Pancreas (tissue), 10 donors: ENCODE data around the gene WLS. TPM values are rescaled to one million over a fixed set of nuclear protein-coding genes. Genes with fewer than 3 reads are reported as not detected.

Source experiments
- ATAC-seq, 4 donors: fragments of 200-7000 bp; cut with Tn5 transposase; one replicate each; pipeline versions ENCODE4 v1.8.0 to v1.9.1; 2020; ENCODE audit warnings: mild to moderate bottlenecking in 4 of 4, moderate library complexity in 4 of 4
- DNase-seq, 6 donors: peaks; one replicate each; pipeline ENCODE4 v3.0.0-alpha.2; 2020
- FAIRE-seq: peaks from 2 replicates; lab custom pipeline; 2012; peaks lifted over from hg19 to GRCh38; lab: Jason Lieb, UNC
- H3K27ac ChIP-seq, 4 donors: fragments of 200-600 bp; sonication (generic); 1 replicate in 3 of 4; 2 replicates in 1 of 4; pipeline versions ENCODE4 v1.5.0 to v1.8.0; 2020
- H3K27me3 ChIP-seq, 4 donors: fragments of 200-600 bp; one replicate each; pipeline ENCODE4 v1.8.0; 2021
- H3K36me3 ChIP-seq, 3 donors: fragments of 200-600 bp; sonication (generic) in 1 of 3; one replicate each; pipeline versions ENCODE4 v1.5.0 to v1.8.0; 2020 to 2021
- H3K4me1 ChIP-seq, 3 donors: fragments of 200-600 bp; one replicate each; pipeline ENCODE4 v1.8.0; 2021
- H3K4me3 ChIP-seq, 4 donors: fragments of 200-600 bp; sonication (generic) in 2 of 4; one replicate each; pipeline versions ENCODE4 v1.5.0 to v1.8.0; 2020 to 2021
- H3K9me3 ChIP-seq, 4 donors: fragments of 200-600 bp; one replicate each; pipeline ENCODE4 v1.8.0; 2021
- WGBS, 2 donors: extraction: QIAGEN DNeasy Blood & Tissue Kit; methylation state at CpG; one replicate each; pipeline ENCODE4 v1.1.7; 2013; 5-methylcytosine and 5-hydroxymethylcytosine counted together
- intact Hi-C, 3 donors: fragments of 100-400 bp; cut with DNase I; formaldehyde crosslinking; loops; one replicate each; pipeline versions ENCODE4 v1.11.1 to v1.14.2; 2022
- polyA plus RNA-seq, 2 donors: library from polyadenylated mRNA; stranded (reverse); fragments of 200-250 nt; gene quantifications; one replicate each; pipeline ENCODE4 v1.2.3, GENCODE V29; 2013
- total RNA-seq, 6 donors: library from RNA; stranded (reverse); fragmentation: NEBNext Ultra II Directional in 4 of 6; extraction: Animal tissue kit (Norgen Biotek cat#: 25700) in 4 of 6; gene quantifications; one replicate each; pipeline versions ENCODE4 v1.2.1 to v1.2.4, GENCODE V29; 2021 to 2023
- TF ChIP-seq, protein P1 (sequence below), 4 donors: fragments of 200-600 bp; sonication (generic) in 3 of 4; IDR thresholded peaks; one replicate each; pipeline versions ENCODE4 v1.5.0 to v1.8.0; 2021; ENCODE audit warnings: antibody characterized with exemption in 4 of 4
- donor health status: healthy with polysubstance abuse.
- donor health status: DM: no; HTN: no; CAD: no; lungs with moderate emphysema.
- donor health status: DM: no; HTN: no; CAD: no.
- donor health status: control.
- donor health status: control.
- donor health status: Bipolar disorder and iron deficiency.
- donor health status: DM: yes; HTN: yes; CAD: no.
- donor health status: DM: no; HTN: no; CAD: no.
- donor health status: DM: no; HTN: no; CAD: no.
- donor health status: DM: yes; HTN: yes; CAD: no.

The WLS gene
- total and polyA plus RNA-seq, 8 donors = 32.5 to 121 (median 68.8) TPM

DNA sequence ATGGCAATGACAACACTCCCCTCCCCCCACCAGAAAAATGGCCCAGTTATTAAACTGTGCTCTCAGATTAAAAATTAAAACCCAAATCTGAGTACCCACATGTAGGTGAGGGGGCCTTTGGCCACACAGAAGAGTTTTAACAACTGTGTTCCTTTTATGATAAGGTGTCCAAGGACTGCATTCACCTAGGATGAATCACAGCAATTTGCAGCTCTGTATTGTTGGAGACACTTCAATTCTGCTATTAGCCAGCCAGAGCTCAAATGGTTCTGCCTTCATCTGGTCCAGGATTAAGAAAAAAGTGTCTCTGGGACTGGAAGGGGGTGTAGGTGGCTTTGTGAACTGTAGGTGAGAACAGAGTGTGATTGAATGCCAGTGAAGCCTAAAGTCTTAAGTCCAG lies 138.6 kb downstream of the WLS start:
- DNase-seq (no peak), ATAC-seq (no peak), FAIRE-seq (no peak)
- H3K9me3 ChIP-seq = no peaks in the 10 kb centered on the region
- no peaks in the 10 kb centered on the region for H3K27me3 ChIP-seq
- H3K27ac ChIP-seq = no peak overlapping the region
- H3K4me3 ChIP-seq = no peak overlapping the region
- no peaks in the 10 kb centered on the region for H3K4me1 ChIP-seq
- no peaks in the 10 kb centered on the region for H3K36me3 ChIP-seq
- intact Hi-C loops = no loop called here
- TF ChIP-seq, protein P1, sequence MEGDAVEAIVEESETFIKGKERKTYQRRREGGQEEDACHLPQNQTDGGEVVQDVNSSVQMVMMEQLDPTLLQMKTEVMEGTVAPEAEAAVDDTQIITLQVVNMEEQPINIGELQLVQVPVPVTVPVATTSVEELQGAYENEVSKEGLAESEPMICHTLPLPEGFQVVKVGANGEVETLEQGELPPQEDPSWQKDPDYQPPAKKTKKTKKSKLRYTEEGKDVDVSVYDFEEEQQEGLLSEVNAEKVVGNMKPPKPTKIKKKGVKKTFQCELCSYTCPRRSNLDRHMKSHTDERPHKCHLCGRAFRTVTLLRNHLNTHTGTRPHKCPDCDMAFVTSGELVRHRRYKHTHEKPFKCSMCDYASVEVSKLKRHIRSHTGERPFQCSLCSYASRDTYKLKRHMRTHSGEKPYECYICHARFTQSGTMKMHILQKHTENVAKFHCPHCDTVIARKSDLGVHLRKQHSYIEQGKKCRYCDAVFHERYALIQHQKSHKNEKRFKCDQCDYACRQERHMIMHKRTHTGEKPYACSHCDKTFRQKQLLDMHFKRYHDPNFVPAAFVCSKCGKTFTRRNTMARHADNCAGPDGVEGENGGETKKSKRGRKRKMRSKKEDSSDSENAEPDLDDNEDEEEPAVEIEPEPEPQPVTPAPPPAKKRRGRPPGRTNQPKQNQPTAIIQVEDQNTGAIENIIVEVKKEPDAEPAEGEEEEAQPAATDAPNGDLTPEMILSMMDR (IDR thresholded peaks at IDR 0.05) = no peak

DNA sequence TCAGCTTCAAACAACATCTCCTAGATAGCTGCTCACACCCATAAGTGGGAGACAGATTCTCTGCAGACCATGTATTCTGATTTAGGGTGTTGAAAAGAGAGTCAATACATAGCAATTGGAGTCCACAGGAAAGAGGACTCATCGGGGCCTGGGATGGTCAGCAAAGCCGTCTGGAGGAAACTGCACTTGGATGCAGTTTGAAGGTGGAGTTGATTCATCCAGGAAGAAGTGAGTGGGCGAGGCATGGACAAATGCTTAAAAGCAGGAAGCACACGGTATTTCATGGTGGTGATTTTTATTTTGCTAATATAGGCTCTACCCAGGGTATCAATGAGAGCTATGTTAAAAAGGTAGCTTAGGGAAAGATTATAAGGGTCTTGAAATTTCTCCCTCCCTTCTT lies 145.1 kb downstream of the WLS start:
- no peak for FAIRE-seq
- WGBS, 2 donors = 81 to 88% methylated on average over 4 of the region's 4 CpGs
- Histone ChIP-seq H3K36me3 (no peaks in the 10 kb centered on the region), H3K4me3 (no peak overlapping the region), H3K4me1 (no peaks in the 10 kb centered on the region), H3K27ac (no peak overlapping the region), H3K27me3 (no peaks in the 10 kb centered on the region), H3K9me3 (no peaks in the 10 kb centered on the region)
- ATAC-seq = no peak
- intact Hi-C loops = no loop called here
- TF ChIP-seq, protein P1 (IDR thresholded peaks at IDR 0.05) = no peak
- no peak for DNase-seq

GRCh38 chr1:68085752-68086151 lies 146.6 kb downstream of the WLS start:
- intact Hi-C loops = no loop called here
- TF ChIP-seq, protein P1 (IDR thresholded peaks at IDR 0.05) = no peak
- Histone ChIP-seq H3K27me3 (no peaks in the 10 kb centered on the region), H3K4me1 (no peaks in the 10 kb centered on the region), H3K27ac (no peak overlapping the region), H3K9me3 (no peaks in the 10 kb centered on the region), H3K36me3 (no peaks in the 10 kb centered on the region), H3K4me3 (no peak overlapping the region)
- ATAC-seq (no peak), DNase-seq (no peak), FAIRE-seq (no peak)
- 88 to 92% methylated on average over 1 of the region's 1 CpG for WGBS, 2 donors

- no peak overlapping the region for H3K4me3 ChIP-seq
- no peak overlapping the region for H3K27ac ChIP-seq
- no peaks in the 10 kb centered on the region for H3K4me1 ChIP-seq
- H3K36me3 ChIP-seq = no peaks in the 10 kb centered on the region
- ATAC-seq (no peak), DNase-seq (no peak), FAIRE-seq (no peak)
- 38 to 49% methylated on average over 2 of the region's 2 CpGs for WGBS, 2 donors
- no peaks in the 10 kb centered on the region for H3K9me3 ChIP-seq
- H3K27me3 ChIP-seq = no peaks in the 10 kb centered on the region
- intact Hi-C loops = no loop called here
- TF ChIP-seq, protein P1 (IDR thresholded peaks at IDR 0.05) = no peak
Measured at GRCh38 chr1:68083686-68084085, 148.6 kb downstream of the WLS start.

DNA sequence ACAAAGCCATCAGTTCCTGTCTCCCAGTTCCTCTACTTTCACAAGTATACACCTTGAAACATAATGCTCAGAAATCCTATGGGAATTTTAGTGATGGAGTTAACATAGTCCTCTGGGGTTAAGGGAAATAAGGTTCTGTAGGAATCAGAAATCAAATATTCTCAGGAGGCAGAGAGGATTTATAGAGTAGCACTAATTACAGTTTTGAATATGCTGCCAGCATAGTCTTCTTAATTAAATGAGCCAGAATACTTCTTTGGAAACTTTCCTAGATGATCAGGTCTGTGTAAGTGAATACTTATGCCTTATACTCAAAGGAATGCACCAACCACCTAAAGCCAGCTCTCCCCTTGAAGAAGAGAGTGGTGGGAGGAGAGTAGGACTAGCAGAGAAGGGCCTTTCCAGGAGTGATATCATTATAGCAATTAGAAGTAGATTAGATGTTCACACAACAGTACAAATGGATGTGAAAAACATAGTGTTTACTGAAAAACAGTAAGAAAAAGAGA lies 150.5 kb downstream of the WLS start:
- FAIRE-seq = no peak
- Histone ChIP-seq H3K27me3 (no peaks in the 10 kb centered on the region), H3K4me3 (no peak overlapping the region), H3K27ac (no peak overlapping the region), H3K4me1 (no peaks in the 10 kb centered on the region), H3K9me3 (no peaks in the 10 kb centered on the region), H3K36me3 (no peaks in the 10 kb centered on the region)
- intact Hi-C loops = no loop called here
- DNase-seq = no peak
- TF ChIP-seq, protein P1 (IDR thresholded peaks at IDR 0.05) = no peak
- ATAC-seq = no peak
